ENCODE results near the gene MC3R. TPM values are rescaled to one million over a fixed set of nuclear protein-coding genes. Genes with fewer than 3 reads are reported as not detected.

The MC3R gene
- total and polyA plus RNA-seq, 2 donors from 2014 or later: not detected

DNA sequence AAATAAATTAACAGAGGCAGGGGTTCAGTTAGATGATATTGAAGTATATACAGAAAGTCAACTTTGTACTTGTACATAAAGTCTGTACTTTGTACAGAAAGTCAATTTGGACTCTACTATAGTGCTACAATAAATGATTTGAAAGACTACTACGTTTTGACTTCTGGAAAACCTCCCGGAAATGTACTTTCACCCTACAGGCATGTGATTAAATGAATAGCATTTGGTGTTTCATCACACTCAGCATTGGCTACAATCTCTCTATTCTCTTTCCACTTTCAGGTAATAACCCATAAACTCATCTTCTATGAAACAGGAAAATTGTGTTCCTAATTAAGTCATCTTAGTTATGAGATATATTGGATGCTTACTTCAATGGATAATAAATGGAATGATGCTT is 25.6 kb upstream of the MC3R start:
- Histone ChIP-seq H3K4me1 (ENCODE audit: control insufficient read depth in 2 of 3, insufficient read depth in 2 of 3, low read depth in 1 of 3, low read length in 3 of 3) (no peaks in the 10 kb centered on the region), H3K27ac (ENCODE audit: low read depth in 2 of 2, low read length in 2 of 2) (no peak overlapping the region), H3K36me3 (ENCODE audit: control insufficient read depth in 2 of 3, insufficient read depth in 3 of 3, low read length in 3 of 3) (no peaks in the 10 kb centered on the region), H3K4me3 (ENCODE audit: low read length in 3 of 3) (no peak overlapping the region), H3K9ac (ENCODE audit: low read length in 3 of 3) (no peak overlapping the region), H3K9me3 (ENCODE audit: control insufficient read depth in 2 of 3, insufficient read depth in 1 of 3, low read length in 3 of 3) (peaks cover 0 to 2% (median 0%) of the 10 kb centered on the region in 3 donors), H3K27me3 (ENCODE audit: control insufficient read depth, insufficient read depth, low read length) (no peaks in the 10 kb centered on the region)
- intact Hi-C loops (cut with DNase I): no loop called here
- TF ChIP-seq, protein P1, sequence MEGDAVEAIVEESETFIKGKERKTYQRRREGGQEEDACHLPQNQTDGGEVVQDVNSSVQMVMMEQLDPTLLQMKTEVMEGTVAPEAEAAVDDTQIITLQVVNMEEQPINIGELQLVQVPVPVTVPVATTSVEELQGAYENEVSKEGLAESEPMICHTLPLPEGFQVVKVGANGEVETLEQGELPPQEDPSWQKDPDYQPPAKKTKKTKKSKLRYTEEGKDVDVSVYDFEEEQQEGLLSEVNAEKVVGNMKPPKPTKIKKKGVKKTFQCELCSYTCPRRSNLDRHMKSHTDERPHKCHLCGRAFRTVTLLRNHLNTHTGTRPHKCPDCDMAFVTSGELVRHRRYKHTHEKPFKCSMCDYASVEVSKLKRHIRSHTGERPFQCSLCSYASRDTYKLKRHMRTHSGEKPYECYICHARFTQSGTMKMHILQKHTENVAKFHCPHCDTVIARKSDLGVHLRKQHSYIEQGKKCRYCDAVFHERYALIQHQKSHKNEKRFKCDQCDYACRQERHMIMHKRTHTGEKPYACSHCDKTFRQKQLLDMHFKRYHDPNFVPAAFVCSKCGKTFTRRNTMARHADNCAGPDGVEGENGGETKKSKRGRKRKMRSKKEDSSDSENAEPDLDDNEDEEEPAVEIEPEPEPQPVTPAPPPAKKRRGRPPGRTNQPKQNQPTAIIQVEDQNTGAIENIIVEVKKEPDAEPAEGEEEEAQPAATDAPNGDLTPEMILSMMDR (IDR thresholded peaks at IDR 0.05; ENCODE audit: borderline replicate concordance, extremely low read depth, insufficient read depth): no peak
- FAIRE-seq (no peak), DNase-seq (no peak)

DNA sequence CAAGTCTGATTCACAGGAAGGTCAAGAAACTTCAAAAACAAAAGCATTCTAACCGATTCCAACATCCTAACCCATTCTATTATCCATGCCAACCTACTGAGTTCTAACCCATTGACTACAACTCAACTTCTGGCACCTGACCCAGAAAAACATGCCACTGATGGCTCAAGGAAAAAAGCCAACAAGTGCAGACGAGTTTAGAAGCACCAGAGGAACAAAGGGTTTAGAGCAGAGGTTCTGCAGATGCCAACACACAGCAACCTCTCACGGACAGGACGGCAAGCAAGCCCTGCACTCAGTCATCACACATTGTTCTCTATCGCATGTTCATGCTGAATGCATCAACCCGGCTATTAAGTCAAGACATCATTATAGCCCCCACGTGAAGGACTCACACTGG is 25.2 kb upstream of the MC3R start:
- Histone ChIP-seq H3K4me3 (ENCODE audit: low read length in 3 of 3) (no peak overlapping the region), H3K4me1 (ENCODE audit: control insufficient read depth in 2 of 3, insufficient read depth in 2 of 3, low read depth in 1 of 3, low read length in 3 of 3) (no peaks in the 10 kb centered on the region), H3K36me3 (ENCODE audit: control insufficient read depth in 2 of 3, insufficient read depth in 3 of 3, low read length in 3 of 3) (no peaks in the 10 kb centered on the region), H3K27me3 (ENCODE audit: control insufficient read depth, insufficient read depth, low read length) (no peaks in the 10 kb centered on the region), H3K9ac (ENCODE audit: low read length in 3 of 3) (no peak overlapping the region), H3K9me3 (ENCODE audit: control insufficient read depth in 2 of 3, insufficient read depth in 1 of 3, low read length in 3 of 3) (peaks cover 0 to 2% (median 0%) of the 10 kb centered on the region in 3 donors), H3K27ac (ENCODE audit: low read depth in 2 of 2, low read length in 2 of 2) (no peak overlapping the region)
- FAIRE-seq (no peak), DNase-seq (no peak)
- intact Hi-C loops (cut with DNase I): no loop called here
- TF ChIP-seq, protein P1 (IDR thresholded peaks at IDR 0.05; ENCODE audit: borderline replicate concordance, extremely low read depth, insufficient read depth): no peak

GRCh38 chr20:56228021-56228420 is 20.5 kb upstream of the MC3R start:
- no peaks in the 10 kb centered on the region for H3K9me3 ChIP-seq (ENCODE audit: control insufficient read depth in 2 of 3, insufficient read depth in 1 of 3, low read length in 3 of 3)
- no peak for FAIRE-seq
- intact Hi-C loops (cut with DNase I): no loop called here
- DNase-seq: no peak
- TF ChIP-seq, protein P1 (IDR thresholded peaks at IDR 0.05; ENCODE audit: borderline replicate concordance, extremely low read depth, insufficient read depth): no peak
- no peak overlapping the region for H3K4me3 ChIP-seq (ENCODE audit: low read length in 3 of 3)
- no peak overlapping the region for H3K27ac ChIP-seq (ENCODE audit: low read depth in 2 of 2, low read length in 2 of 2)
- H3K9ac ChIP-seq (ENCODE audit: low read length in 3 of 3): no peak overlapping the region
- H3K4me1 ChIP-seq (ENCODE audit: control insufficient read depth in 2 of 3, insufficient read depth in 2 of 3, low read depth in 1 of 3, low read length in 3 of 3): no peaks in the 10 kb centered on the region
- H3K36me3 ChIP-seq (ENCODE audit: control insufficient read depth in 2 of 3, insufficient read depth in 3 of 3, low read length in 3 of 3): no peaks in the 10 kb centered on the region
- no peaks in the 10 kb centered on the region for H3K27me3 ChIP-seq (ENCODE audit: control insufficient read depth, insufficient read depth, low read length)

DNA sequence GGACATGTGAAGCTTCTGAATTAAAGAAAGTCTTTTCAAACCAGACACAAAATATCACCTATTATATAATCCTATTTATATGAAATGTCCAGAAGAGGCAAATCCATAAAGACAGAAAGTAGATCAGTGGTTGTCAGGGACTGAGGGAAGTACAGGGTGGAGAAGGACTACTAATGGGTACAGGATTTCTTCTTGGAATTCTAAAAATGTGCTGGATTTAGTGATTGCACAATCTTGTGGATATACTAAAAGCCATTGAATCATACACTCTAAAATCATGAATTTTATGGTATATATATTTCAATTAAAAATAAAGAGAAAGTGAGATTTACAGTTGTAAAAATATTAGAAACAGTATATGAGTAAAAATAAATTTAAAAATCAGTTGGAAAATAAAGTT is 18.7 kb upstream of the MC3R start:
- no peaks in the 10 kb centered on the region for H3K4me1 ChIP-seq (ENCODE audit: control insufficient read depth in 2 of 3, insufficient read depth in 2 of 3, low read depth in 1 of 3, low read length in 3 of 3)
- H3K27ac ChIP-seq (ENCODE audit: low read depth in 2 of 2, low read length in 2 of 2): no peak overlapping the region
- intact Hi-C loops (cut with DNase I): no loop called here
- no peak for FAIRE-seq
- H3K4me3 ChIP-seq (ENCODE audit: low read length in 3 of 3): no peak overlapping the region
- TF ChIP-seq, protein P1 (IDR thresholded peaks at IDR 0.05; ENCODE audit: borderline replicate concordance, extremely low read depth, insufficient read depth): no peak
- no peaks in the 10 kb centered on the region for H3K27me3 ChIP-seq (ENCODE audit: control insufficient read depth, insufficient read depth, low read length)
- H3K36me3 ChIP-seq (ENCODE audit: control insufficient read depth in 2 of 3, insufficient read depth in 3 of 3, low read length in 3 of 3): no peaks in the 10 kb centered on the region
- DNase-seq: no peak
- no peak overlapping the region for H3K9ac ChIP-seq (ENCODE audit: low read length in 3 of 3)
- H3K9me3 ChIP-seq (ENCODE audit: control insufficient read depth in 2 of 3, insufficient read depth in 1 of 3, low read length in 3 of 3): peaks cover 0 to 12% (median 0%) of the 10 kb centered on the region in 3 donors

All from kidney (tissue), 14 donors.